Vagina (tissue), 2 donors: ENCODE data around the gene C10orf90.

Experiments used
- POLR2A ChIP-seq, 2 donors: fragments of 450-650 bp; IDR thresholded peaks; one replicate each; pipeline ENCODE4 v1.6.1; 2017; ENCODE audit warnings: antibody characterized with exemption in 2 of 2, mild to moderate bottlenecking in 2 of 2, moderate library complexity in 2 of 2
- POLR2AphosphoS5 ChIP-seq, 2 donors: sonication (generic); formaldehyde crosslinking; IDR thresholded peaks; one replicate each; pipeline ENCODE4 v1.9.0; 2017; ENCODE audit warnings: antibody characterized with exemption in 2 of 2, mild to moderate bottlenecking in 2 of 2, low read depth in 1 of 2; ENCODE audit not compliant: insufficient read depth in 1 of 2
- TF ChIP-seq, protein P1 (sequence below), 3 experiments: fragments of 450-650 bp in 2 of 3; fragments of 200-600 bp in 1 of 3; sonication (generic) in 1 of 3; IDR thresholded peaks; one replicate each; pipeline ENCODE4 v1.5.1; 2017 to 2019; ENCODE audit warnings: antibody characterized with exemption in 3 of 3, mild to moderate bottlenecking in 2 of 3, moderate library complexity in 2 of 3

DNA sequence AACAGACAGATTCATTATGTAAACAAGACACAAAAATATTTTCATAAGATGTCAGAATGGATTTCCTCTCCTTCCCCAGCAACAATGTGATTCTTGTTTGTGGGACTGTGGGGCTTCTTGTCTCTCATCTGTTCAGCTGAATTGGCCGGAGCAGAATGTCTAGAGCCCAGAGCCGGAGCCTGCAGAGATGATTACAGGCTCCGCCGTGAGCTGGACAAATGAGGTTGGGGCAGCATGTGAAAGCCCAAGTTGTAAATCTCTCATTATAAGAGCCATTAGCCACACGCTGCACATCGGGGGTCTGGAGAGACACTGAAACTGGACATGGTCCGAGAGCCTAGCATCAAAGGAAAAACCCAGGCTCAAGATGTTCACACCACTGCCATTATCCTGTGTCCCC lies 145.2 kb downstream of the C10orf90 start:
- TF ChIP-seq, protein P1, sequence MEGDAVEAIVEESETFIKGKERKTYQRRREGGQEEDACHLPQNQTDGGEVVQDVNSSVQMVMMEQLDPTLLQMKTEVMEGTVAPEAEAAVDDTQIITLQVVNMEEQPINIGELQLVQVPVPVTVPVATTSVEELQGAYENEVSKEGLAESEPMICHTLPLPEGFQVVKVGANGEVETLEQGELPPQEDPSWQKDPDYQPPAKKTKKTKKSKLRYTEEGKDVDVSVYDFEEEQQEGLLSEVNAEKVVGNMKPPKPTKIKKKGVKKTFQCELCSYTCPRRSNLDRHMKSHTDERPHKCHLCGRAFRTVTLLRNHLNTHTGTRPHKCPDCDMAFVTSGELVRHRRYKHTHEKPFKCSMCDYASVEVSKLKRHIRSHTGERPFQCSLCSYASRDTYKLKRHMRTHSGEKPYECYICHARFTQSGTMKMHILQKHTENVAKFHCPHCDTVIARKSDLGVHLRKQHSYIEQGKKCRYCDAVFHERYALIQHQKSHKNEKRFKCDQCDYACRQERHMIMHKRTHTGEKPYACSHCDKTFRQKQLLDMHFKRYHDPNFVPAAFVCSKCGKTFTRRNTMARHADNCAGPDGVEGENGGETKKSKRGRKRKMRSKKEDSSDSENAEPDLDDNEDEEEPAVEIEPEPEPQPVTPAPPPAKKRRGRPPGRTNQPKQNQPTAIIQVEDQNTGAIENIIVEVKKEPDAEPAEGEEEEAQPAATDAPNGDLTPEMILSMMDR (IDR thresholded peaks at IDR 0.05) = no peak
- TF ChIP-seq POLR2AphosphoS5 (IDR thresholded peaks at IDR 0.05; ENCODE audit: insufficient read depth in 1 of 2, low read depth in 1 of 2) (no peak), POLR2A (IDR thresholded peaks at IDR 0.05) (no peak)
